Keratinocyte (primary cell): Measurements from ENCODE around the gene HHATL. TPM values are rescaled to one million over a fixed set of nuclear protein-coding genes. Genes with fewer than 3 reads are reported as not detected.

Source experiments
- DNase-seq: peaks from one replicate; pipeline ENCODE4 v3.0.0-alpha.2; 2011; ENCODE audit warnings: low read depth, missing footprints, low spot score
- FAIRE-seq: peaks from 2 replicates; lab custom pipeline; 2011; peaks lifted over from hg19 to GRCh38; lab: Jason Lieb, UNC
- H2AFZ ChIP-seq: 2 replicates; pipeline ENCODE4 v1.6.0; 2012; ENCODE audit warnings: low read length, control low read depth, inconsistent platforms; ENCODE audit not compliant: control insufficient read depth
- H3K27ac ChIP-seq: 2 replicates; pipeline ENCODE4 v1.5.1; 2011; ENCODE audit warnings: low read length; ENCODE audit not compliant: control insufficient read depth, insufficient read depth
- H3K27me3 ChIP-seq: 3 replicates; pipeline ENCODE4 v1.6.0; 2011; ENCODE audit warnings: low read length; ENCODE audit not compliant: control insufficient read depth, insufficient read depth; ENCODE audit errors: extremely low read depth
- H3K36me3 ChIP-seq, 2 experiments: 2 replicates in 1 of 2; 3 replicates in 1 of 2; pipeline ENCODE4 v1.5.1; 2011; ENCODE audit warnings: low read length in 2 of 2, mild to moderate bottlenecking in 1 of 2; ENCODE audit not compliant: control insufficient read depth in 2 of 2, insufficient read depth in 2 of 2; ENCODE audit errors: extremely low read depth in 1 of 2
- H3K4me1 ChIP-seq: 3 replicates; pipeline ENCODE4 v1.5.1; 2011; ENCODE audit warnings: low read length; ENCODE audit not compliant: control insufficient read depth, insufficient read depth; ENCODE audit errors: extremely low read depth
- H3K4me2 ChIP-seq: 3 replicates; pipeline ENCODE4 v1.6.0; 2011; ENCODE audit warnings: low read depth, low read length; ENCODE audit not compliant: control insufficient read depth, insufficient read depth; ENCODE audit errors: extremely low read depth
- H3K4me3 ChIP-seq, 3 experiments: fragments of 200-600 bp in 1 of 3; sonication (generic) in 1 of 3; 2 replicates in 2 of 3; 3 replicates in 1 of 3; pipeline ENCODE4 v1.5.1; 2011 to 2016; ENCODE audit warnings: low read length in 3 of 3, mild to moderate bottlenecking in 3 of 3, control low read depth in 2 of 3, inconsistent platforms in 1 of 3, low read depth in 1 of 3, mixed read lengths in 1 of 3, mixed run types in 1 of 3, moderate library complexity in 1 of 3; ENCODE audit not compliant: control insufficient read depth in 2 of 3, insufficient read depth in 2 of 3; ENCODE audit errors: extremely low read depth in 1 of 3
- H3K79me2 ChIP-seq: 2 replicates; pipeline ENCODE4 v1.6.0; 2012; ENCODE audit warnings: low read length; ENCODE audit not compliant: control insufficient read depth, insufficient read depth
- H3K9ac ChIP-seq: 3 replicates; pipeline ENCODE4 v1.6.0; 2011; ENCODE audit warnings: low read length; ENCODE audit not compliant: control insufficient read depth, insufficient read depth; ENCODE audit errors: extremely low read depth
- H3K9me1 ChIP-seq: 3 replicates; pipeline ENCODE4 v1.6.0; 2011; ENCODE audit warnings: low read length; ENCODE audit not compliant: control insufficient read depth, insufficient read depth; ENCODE audit errors: extremely low read depth
- H3K9me3 ChIP-seq: 2 replicates; pipeline ENCODE4 v1.5.1; 2012; ENCODE audit warnings: low read depth, low read length; ENCODE audit not compliant: control insufficient read depth
- H4K20me1 ChIP-seq: 3 replicates; pipeline ENCODE4 v1.6.0; 2011; ENCODE audit warnings: low read length; ENCODE audit not compliant: control insufficient read depth, insufficient read depth; ENCODE audit errors: extremely low read depth
- EZH2 ChIP-seq: IDR thresholded peaks from one replicate; pipeline ENCODE4 v1.6.1; 2012; ENCODE audit warnings: inconsistent platforms, mild to moderate bottlenecking, low read length, moderate library complexity
- dilution Hi-C: fragments of 300-500 bp; cut with MboI; formaldehyde crosslinking; loops from one replicate; pipeline ENCODE4 v1.7.0; 2020; ENCODE audit warnings: low sequenced_read_pairs; ENCODE audit not compliant: extremely low pct_ligation_motif_present
- polyA plus RNA-seq, 5 experiments: library from polyadenylated mRNA; depleted of rRNA in 3 of 5; stranded (reverse) in 3 of 5; stranded (forward) in 1 of 5; unstranded in 1 of 5; fragments of >200 nt; gene quantifications; 1 replicate in 1 of 5; 2 replicates in 3 of 5; 3 replicates in 1 of 5; pipeline versions ENCODE4 v1.2.1 to v1.2.3, GENCODE V29; 2011 to 2012; ENCODE audit warnings: missing spikeins in 2 of 5, low read depth in 1 of 5, low replicate concordance in 1 of 5
- TF ChIP-seq, protein P1 (sequence below), 3 experiments: IDR thresholded peaks in 1 of 3; conservative IDR thresholded peaks in 1 of 3; optimal IDR thresholded peaks in 1 of 3; 2 replicates in 2 of 3; 3 replicates in 1 of 3; pipeline versions ENCODE3 to v1.5.1; 2011; ENCODE audit warnings: low read length in 3 of 3, mild to moderate bottlenecking in 3 of 3, moderate library complexity in 2 of 3, control low read depth in 1 of 3, inconsistent platforms in 1 of 3; ENCODE audit not compliant: insufficient read depth in 2 of 3; ENCODE audit errors: extremely low read depth in 1 of 3

HHATL gene
- polyA plus RNA-seq, 1 donor (not counting 4 experiments of a cell fraction or from before 2014, with no cell fraction given), result not detected

- H3K4me1 ChIP-seq, result peaks cover 4% of the 10 kb centered on the region
- peaks cover 5 to 6% of the 10 kb centered on the region in 2 experiments for H3K36me3 ChIP-seq
- no peak overlapping the region for H2AFZ ChIP-seq
- no peaks in the 10 kb centered on the region for H3K79me2 ChIP-seq
- TF ChIP-seq, protein P1, sequence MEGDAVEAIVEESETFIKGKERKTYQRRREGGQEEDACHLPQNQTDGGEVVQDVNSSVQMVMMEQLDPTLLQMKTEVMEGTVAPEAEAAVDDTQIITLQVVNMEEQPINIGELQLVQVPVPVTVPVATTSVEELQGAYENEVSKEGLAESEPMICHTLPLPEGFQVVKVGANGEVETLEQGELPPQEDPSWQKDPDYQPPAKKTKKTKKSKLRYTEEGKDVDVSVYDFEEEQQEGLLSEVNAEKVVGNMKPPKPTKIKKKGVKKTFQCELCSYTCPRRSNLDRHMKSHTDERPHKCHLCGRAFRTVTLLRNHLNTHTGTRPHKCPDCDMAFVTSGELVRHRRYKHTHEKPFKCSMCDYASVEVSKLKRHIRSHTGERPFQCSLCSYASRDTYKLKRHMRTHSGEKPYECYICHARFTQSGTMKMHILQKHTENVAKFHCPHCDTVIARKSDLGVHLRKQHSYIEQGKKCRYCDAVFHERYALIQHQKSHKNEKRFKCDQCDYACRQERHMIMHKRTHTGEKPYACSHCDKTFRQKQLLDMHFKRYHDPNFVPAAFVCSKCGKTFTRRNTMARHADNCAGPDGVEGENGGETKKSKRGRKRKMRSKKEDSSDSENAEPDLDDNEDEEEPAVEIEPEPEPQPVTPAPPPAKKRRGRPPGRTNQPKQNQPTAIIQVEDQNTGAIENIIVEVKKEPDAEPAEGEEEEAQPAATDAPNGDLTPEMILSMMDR (optimal IDR thresholded peaks at IDR 0.05 in 1 of 3, IDR thresholded peaks at IDR 0.05 in 1 of 3, conservative IDR thresholded peaks at IDR 0.05 in 1 of 3; ENCODE audit: extremely low read depth in 1 of 3, insufficient read depth in 2 of 3, low read length in 3 of 3), result no peak
- no peak for TF ChIP-seq EZH2
- dilution Hi-C loops, result no loop called here
- H3K9me1 ChIP-seq, result no peaks in the 10 kb centered on the region
- no peak overlapping the region for H3K9ac ChIP-seq
- DNase-seq (no peak), FAIRE-seq (no peak)
- H3K4me2 ChIP-seq, result no peak overlapping the region
- H3K4me3 ChIP-seq, result no peak overlapping the region
- no peaks in the 10 kb centered on the region for H4K20me1 ChIP-seq
- no peak overlapping the region for H3K27ac ChIP-seq
- H3K27me3 ChIP-seq, result no peaks in the 10 kb centered on the region
- H3K9me3 ChIP-seq, result no peaks in the 10 kb centered on the region
Measured at GRCh38 chr3:42665050-42665878, 37.3 kb downstream of the HHATL start.

DNA sequence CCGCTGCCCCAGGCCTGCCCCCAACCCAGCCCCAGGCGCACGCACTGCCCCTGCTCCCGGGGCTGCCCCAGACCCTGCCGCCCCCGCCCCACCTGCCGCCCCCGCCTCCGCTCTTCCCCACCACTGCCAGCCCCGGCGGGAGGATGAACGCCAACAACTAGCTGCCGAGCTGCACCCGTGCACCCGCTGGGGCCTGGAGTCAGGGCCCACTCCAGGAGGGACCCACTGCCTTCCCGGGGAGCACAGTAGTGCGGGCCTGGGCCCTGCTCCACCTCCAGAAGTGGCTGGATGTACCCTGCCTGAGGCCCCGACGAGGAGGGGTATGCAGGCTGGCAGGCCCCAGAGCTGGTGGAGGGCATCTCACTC is 38.2 kb downstream of the HHATL start:
- DNase-seq, result no peak
- no peaks in the 10 kb centered on the region for H4K20me1 ChIP-seq
- H3K27me3 ChIP-seq, result no peaks in the 10 kb centered on the region
- no peaks in the 10 kb centered on the region for H3K9me3 ChIP-seq
- peaks cover 4% of the 10 kb centered on the region for H3K4me1 ChIP-seq
- FAIRE-seq, result no peak
- H3K4me2 ChIP-seq, result no peak overlapping the region
- no peak overlapping the region for H3K4me3 ChIP-seq
- H3K36me3 ChIP-seq, result peaks cover 11 to 14% of the 10 kb centered on the region in 2 experiments
- no peak overlapping the region for H3K27ac ChIP-seq
- no peak overlapping the region for H3K9ac ChIP-seq
- H3K9me1 ChIP-seq, result no peaks in the 10 kb centered on the region
- dilution Hi-C loops, result no loop called here
- TF ChIP-seq, protein P1 (optimal IDR thresholded peaks at IDR 0.05 in 1 of 3, IDR thresholded peaks at IDR 0.05 in 1 of 3, conservative IDR thresholded peaks at IDR 0.05 in 1 of 3; ENCODE audit: extremely low read depth in 1 of 3, insufficient read depth in 2 of 3, low read length in 3 of 3), result no peak
- no peak for TF ChIP-seq EZH2
- no peaks in the 10 kb centered on the region for H3K79me2 ChIP-seq
- no peak overlapping the region for H2AFZ ChIP-seq
